Hepatocyte (in vitro differentiated cells): Measurements from ENCODE around the gene SLC25A20. TPM values are rescaled to one million over a fixed set of nuclear protein-coding genes. Genes with fewer than 3 reads are reported as not detected.

ENCODE experiments used
- DNase-seq: peaks from one replicate; pipeline ENCODE4 v3.0.0-alpha.2; 2016; ENCODE audit warnings: low spot score
- H2AFZ ChIP-seq: fragments of 200-600 bp; sonication (generic); 2 replicates; pipeline ENCODE4 v1.6.0; 2016; ENCODE audit warnings: antibody characterized with exemption, mild to moderate bottlenecking
- H3K27ac ChIP-seq: fragments of 200-600 bp; sonication (generic); 2 replicates; pipeline ENCODE4 v1.5.1; 2016; ENCODE audit warnings: mild to moderate bottlenecking
- H3K27me3 ChIP-seq: fragments of 200-600 bp; sonication (generic); 2 replicates; pipeline ENCODE4 v1.6.1; 2016
- H3K36me3 ChIP-seq: fragments of 200-600 bp; sonication (generic); replicated peaks from 2 replicates; pipeline ENCODE4 v1.5.1; 2016; ENCODE audit warnings: low read depth; ENCODE audit not compliant: insufficient read depth
- H3K4me1 ChIP-seq: fragments of 200-600 bp; sonication (generic); 2 replicates; pipeline ENCODE4 v1.5.1; 2016; ENCODE audit warnings: mild to moderate bottlenecking, moderate library complexity; ENCODE audit not compliant: insufficient read depth
- H3K4me2 ChIP-seq: fragments of 200-600 bp; sonication (generic); 2 replicates; pipeline ENCODE4 v1.6.0; 2016
- H3K4me3 ChIP-seq: fragments of 200-600 bp; sonication (generic); 2 replicates; pipeline ENCODE4 v1.5.1; 2016; ENCODE audit warnings: mild to moderate bottlenecking
- H3K79me2 ChIP-seq: fragments of 200-600 bp; sonication (generic); 2 replicates; pipeline ENCODE4 v1.6.0; 2017; ENCODE audit warnings: mild to moderate bottlenecking
- H3K9me2 ChIP-seq: fragments of 200-600 bp; sonication (generic); replicated peaks from 2 replicates; pipeline ENCODE4 v1.6.0; 2017; ENCODE audit warnings: mild to moderate bottlenecking; ENCODE audit not compliant: insufficient read depth
- H3K9me3 ChIP-seq: fragments of 200-600 bp; sonication (generic); 2 replicates; pipeline ENCODE4 v1.5.1; 2016; ENCODE audit warnings: low read depth, mild to moderate bottlenecking
- H4K20me1 ChIP-seq: fragments of 200-600 bp; sonication (generic); 2 replicates; pipeline ENCODE4 v1.6.0; 2016; ENCODE audit warnings: mild to moderate bottlenecking; ENCODE audit not compliant: insufficient read depth, poor library complexity, severe bottlenecking
- EZH2 ChIP-seq: fragments of 200-600 bp; sonication (generic); IDR thresholded peaks from 2 replicates; pipeline ENCODE4 v1.6.1; 2016; ENCODE audit warnings: antibody characterized with exemption, mild to moderate bottlenecking, borderline replicate concordance
- EZH2phosphoT487 ChIP-seq: fragments of 200-600 bp; sonication (generic); IDR thresholded peaks from one replicate; pipeline ENCODE4 v1.6.1; 2018; ENCODE audit warnings: antibody characterized with exemption, mild to moderate bottlenecking, low read depth, moderate library complexity; ENCODE audit not compliant: unreplicated experiment, severe bottlenecking
- WGBS: methylation state at CpG from one replicate; pipeline ENCODE4 v1.1.6; 2016; ENCODE audit warnings: low lambda C conversion rate; ENCODE audit errors: missing lambda C conversion rate; 5-methylcytosine and 5-hydroxymethylcytosine counted together
- polyA plus RNA-seq: library from polyadenylated mRNA; unstranded; fragments of >200 nt; fragmentation: Nextera tagmentation; extraction: Ambion mirVana; gene quantifications from 2 replicates; pipeline ENCODE4 v1.2.1, GENCODE V29; 2016
- total RNA-seq: library from RNA; depleted of rRNA; stranded (reverse); fragments of >200 nt; gene quantifications from 2 replicates; pipeline ENCODE4 v1.2.3, GENCODE V29; 2014
- TF ChIP-seq, protein P1 (sequence below): fragments of 200-600 bp; sonication (generic); IDR thresholded peaks from 2 replicates; pipeline ENCODE4 v1.5.1; 2016; ENCODE audit warnings: antibody characterized with exemption, mild to moderate bottlenecking; ENCODE audit not compliant: poor library complexity

Gene SLC25A20
- total and polyA plus RNA-seq, 2 experiments from 2014 or later, result 46.0 to 59.1 TPM

DNA sequence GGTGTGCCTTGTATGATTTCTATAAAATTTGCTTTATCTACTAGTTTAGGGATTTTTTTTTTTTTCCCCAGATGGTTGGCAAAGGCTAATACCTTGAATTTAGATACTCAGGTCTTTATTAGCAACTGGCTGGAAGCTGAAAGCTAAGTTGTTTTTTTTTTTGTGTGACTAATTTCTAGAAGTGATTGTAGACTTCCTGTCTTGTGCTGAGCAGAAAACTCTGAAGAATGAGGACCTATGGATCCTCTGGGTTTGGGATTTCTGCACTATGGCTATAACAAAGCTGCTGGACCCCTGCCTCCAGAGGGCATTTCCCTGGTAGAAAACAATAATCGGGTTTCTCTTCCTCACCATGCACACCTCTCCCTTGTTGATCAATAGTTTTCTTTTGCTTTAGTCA lies 30.0 kb upstream of the SLC25A20 start:
- no peak overlapping the region for H2AFZ ChIP-seq
- peaks cover 55% of the 10 kb centered on the region for H4K20me1 ChIP-seq
- H3K4me2 ChIP-seq, result no peak overlapping the region
- no peak overlapping the region for H3K27ac ChIP-seq
- no peak overlapping the region for H3K4me3 ChIP-seq
- no peaks in the 10 kb centered on the region for H3K9me3 ChIP-seq
- WGBS, result 93% methylated on average over 1 of the region's 1 CpG
- TF ChIP-seq, protein P1, sequence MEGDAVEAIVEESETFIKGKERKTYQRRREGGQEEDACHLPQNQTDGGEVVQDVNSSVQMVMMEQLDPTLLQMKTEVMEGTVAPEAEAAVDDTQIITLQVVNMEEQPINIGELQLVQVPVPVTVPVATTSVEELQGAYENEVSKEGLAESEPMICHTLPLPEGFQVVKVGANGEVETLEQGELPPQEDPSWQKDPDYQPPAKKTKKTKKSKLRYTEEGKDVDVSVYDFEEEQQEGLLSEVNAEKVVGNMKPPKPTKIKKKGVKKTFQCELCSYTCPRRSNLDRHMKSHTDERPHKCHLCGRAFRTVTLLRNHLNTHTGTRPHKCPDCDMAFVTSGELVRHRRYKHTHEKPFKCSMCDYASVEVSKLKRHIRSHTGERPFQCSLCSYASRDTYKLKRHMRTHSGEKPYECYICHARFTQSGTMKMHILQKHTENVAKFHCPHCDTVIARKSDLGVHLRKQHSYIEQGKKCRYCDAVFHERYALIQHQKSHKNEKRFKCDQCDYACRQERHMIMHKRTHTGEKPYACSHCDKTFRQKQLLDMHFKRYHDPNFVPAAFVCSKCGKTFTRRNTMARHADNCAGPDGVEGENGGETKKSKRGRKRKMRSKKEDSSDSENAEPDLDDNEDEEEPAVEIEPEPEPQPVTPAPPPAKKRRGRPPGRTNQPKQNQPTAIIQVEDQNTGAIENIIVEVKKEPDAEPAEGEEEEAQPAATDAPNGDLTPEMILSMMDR, result no peak
- TF ChIP-seq EZH2 (no peak), EZH2phosphoT487 (no peak)
- peaks cover 12% of the 10 kb centered on the region for H3K4me1 ChIP-seq
- no peaks in the 10 kb centered on the region for H3K9me2 ChIP-seq
- H3K27me3 ChIP-seq, result no peaks in the 10 kb centered on the region
- no peak for DNase-seq
- H3K79me2 ChIP-seq, result peaks cover 98% of the 10 kb centered on the region
- no peaks in the 10 kb centered on the region for H3K36me3 ChIP-seq

DNA sequence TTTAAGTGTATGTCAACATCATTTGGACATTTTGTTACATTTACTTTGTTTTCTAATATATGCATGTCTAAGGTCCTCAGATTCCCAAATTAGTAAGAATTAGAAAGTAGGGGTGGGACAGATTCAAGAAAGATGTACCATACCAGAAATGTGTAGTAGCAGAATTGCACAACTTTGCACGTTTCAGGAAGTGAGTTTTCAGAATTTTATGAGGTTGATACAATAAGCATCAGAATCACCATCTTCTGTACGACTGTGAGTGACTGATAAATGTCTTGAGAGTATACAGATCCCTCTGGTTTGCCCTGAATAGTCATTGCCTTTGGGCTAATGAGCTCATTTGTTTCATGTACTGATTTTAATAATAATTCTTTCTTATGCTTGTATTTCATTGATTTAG lies 29.2 kb upstream of the SLC25A20 start:
- no peak overlapping the region for H3K27ac ChIP-seq
- H3K79me2 ChIP-seq, result peaks cover 98% of the 10 kb centered on the region
- H3K4me3 ChIP-seq, result no peak overlapping the region
- no peaks in the 10 kb centered on the region for H3K9me2 ChIP-seq
- no peak for DNase-seq
- no peak overlapping the region for H3K4me2 ChIP-seq
- no peaks in the 10 kb centered on the region for H3K27me3 ChIP-seq
- TF ChIP-seq EZH2 (no peak), EZH2phosphoT487 (no peak)
- TF ChIP-seq, protein P1, result no peak
- H3K36me3 ChIP-seq, result no peaks in the 10 kb centered on the region
- 43% methylated on average over 2 of the region's 2 CpGs for whole genome bisulfite sequencing
- peaks cover 54% of the 10 kb centered on the region for H4K20me1 ChIP-seq
- H2AFZ ChIP-seq, result no peak overlapping the region
- peaks cover 12% of the 10 kb centered on the region for H3K4me1 ChIP-seq
- no peaks in the 10 kb centered on the region for H3K9me3 ChIP-seq

DNA sequence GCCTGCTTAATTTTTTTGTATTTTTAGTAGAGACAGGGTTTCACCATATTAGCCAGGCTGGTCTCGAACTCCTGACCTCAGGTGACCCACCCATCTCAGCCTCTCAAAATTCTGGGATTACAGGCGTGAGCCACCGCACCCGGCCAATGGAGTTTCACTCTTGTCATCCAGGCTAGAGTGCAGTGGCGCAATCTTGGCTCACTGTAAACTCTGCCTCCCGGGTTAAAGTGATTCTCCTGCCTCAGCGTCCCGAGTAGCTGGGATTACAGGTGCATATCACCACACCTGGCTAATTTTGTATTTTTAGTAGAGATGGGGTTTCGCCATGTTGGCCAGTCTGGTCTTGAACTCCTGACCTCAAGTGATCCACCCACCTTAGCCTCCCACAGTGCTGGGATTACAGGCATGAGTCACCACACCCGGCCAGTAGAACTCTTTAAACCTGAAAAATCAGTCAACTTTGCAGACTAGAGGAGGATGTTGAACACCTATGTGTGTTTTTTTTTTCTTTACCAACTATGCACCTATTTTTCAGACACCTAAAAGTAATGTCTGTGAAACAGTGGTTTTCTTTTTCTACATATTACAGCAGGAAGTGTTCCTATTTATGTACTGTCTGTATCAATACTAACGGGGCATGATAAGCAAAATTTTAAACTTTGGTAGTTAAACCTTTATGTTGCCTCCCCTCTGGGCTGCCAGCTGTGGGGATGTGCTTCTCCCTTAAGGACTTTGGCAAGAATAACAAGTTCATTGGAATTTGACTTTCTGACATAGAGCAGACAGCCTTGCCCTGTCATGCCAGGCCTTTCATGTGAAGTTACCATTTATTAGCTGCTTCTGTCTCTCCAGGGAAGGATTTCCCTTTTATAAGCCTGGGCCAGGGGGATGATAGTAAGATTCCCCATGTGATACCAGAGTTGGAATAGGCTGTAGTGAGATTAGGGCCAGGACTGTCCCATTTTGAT lies 28.0 kb upstream of the SLC25A20 start:
- peaks cover 12% of the 10 kb centered on the region for H3K4me1 ChIP-seq
- H3K4me2 ChIP-seq, result no peak overlapping the region
- TF ChIP-seq EZH2, result no peak
- TF ChIP-seq, protein P1, result no peak
- TF ChIP-seq EZH2phosphoT487, result no peak
- H4K20me1 ChIP-seq, result peaks cover 52% of the 10 kb centered on the region
- H3K9me2 ChIP-seq, result no peaks in the 10 kb centered on the region
- no peaks in the 10 kb centered on the region for H3K36me3 ChIP-seq
- peak; percentile 13 for DNase-seq
- H3K9me3 ChIP-seq, result no peaks in the 10 kb centered on the region
- peaks cover 96% of the 10 kb centered on the region for H3K79me2 ChIP-seq
- no peak overlapping the region for H2AFZ ChIP-seq
- 79% methylated on average over 11 of the region's 11 CpGs for WGBS
- no peak overlapping the region for H3K4me3 ChIP-seq
- H3K27ac ChIP-seq, result peak overlapping the region; percentile 22
- H3K27me3 ChIP-seq, result no peaks in the 10 kb centered on the region
